ENCODE results near the gene SMIM24.

DNA sequence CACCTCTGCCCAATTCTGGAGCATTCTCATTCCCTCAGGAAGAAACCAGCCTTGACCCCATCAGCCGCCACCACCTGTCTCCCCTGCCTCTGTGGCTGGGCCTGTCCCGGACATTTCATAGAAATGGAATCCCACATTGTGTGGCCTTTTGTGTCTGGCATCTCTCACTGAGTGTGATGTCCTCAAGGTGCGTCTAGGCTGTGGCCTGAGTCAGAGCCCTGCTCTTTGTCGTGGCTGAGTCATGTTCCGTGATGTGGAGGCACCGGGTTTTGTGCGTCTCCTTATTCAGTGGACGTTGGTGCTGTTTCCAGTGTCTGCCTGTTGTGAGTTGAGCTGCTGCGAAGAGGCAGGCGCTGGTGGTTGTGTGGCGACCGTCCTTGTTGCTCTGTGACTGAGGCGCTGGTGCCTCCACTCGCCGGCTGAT lies 29.3 kb upstream of the SMIM24 start:
- TF ChIP-seq, protein P1, sequence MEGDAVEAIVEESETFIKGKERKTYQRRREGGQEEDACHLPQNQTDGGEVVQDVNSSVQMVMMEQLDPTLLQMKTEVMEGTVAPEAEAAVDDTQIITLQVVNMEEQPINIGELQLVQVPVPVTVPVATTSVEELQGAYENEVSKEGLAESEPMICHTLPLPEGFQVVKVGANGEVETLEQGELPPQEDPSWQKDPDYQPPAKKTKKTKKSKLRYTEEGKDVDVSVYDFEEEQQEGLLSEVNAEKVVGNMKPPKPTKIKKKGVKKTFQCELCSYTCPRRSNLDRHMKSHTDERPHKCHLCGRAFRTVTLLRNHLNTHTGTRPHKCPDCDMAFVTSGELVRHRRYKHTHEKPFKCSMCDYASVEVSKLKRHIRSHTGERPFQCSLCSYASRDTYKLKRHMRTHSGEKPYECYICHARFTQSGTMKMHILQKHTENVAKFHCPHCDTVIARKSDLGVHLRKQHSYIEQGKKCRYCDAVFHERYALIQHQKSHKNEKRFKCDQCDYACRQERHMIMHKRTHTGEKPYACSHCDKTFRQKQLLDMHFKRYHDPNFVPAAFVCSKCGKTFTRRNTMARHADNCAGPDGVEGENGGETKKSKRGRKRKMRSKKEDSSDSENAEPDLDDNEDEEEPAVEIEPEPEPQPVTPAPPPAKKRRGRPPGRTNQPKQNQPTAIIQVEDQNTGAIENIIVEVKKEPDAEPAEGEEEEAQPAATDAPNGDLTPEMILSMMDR (IDR thresholded peaks at IDR 0.05; ENCODE audit: borderline replicate concordance, extremely low read depth, low read length, poor library complexity, severe bottlenecking): no peak
- TF ChIP-seq EZH2 (IDR thresholded peaks at IDR 0.05; ENCODE audit: borderline replicate concordance, low read depth, low read length, severe bottlenecking): no peak
